Caki2 (cell line): ENCODE results near the gene BPHL. TPM values are rescaled to one million over a fixed set of nuclear protein-coding genes. Genes with fewer than 3 reads are reported as not detected.
A peak's percentile ranks its signal among the peaks of the same experiment; 100 is the strongest.
"Not testable (repeated sequence)": the region's sequence is repeated elsewhere in the genome, so short reads cannot be mapped to it uniquely, and the experiment has no call there.

Source experiments
- DNase-seq: peaks from one replicate; pipeline ENCODE4 v3.0.0-alpha.2; 2015; ENCODE audit warnings: low read depth
- in situ Hi-C: cut with HindIII; loops from 2 replicates; pipeline ENCODE4 v1.10.0; 2016; ENCODE audit warnings: low sequenced_read_pairs, low pct_unique_long_range_greater_than_20kb, mixed read lengths
- total RNA-seq: library from RNA; depleted of rRNA; stranded (reverse); fragments of >200 nt; shearing (Covaris generic); gene quantifications from 2 replicates; pipeline ENCODE4 v1.2.3, GENCODE V29; 2014; ENCODE audit warnings: low replicate concordance

The BPHL gene
- total RNA-seq, 1 experiment from 2014 or later = 35.9 TPM

DNA sequence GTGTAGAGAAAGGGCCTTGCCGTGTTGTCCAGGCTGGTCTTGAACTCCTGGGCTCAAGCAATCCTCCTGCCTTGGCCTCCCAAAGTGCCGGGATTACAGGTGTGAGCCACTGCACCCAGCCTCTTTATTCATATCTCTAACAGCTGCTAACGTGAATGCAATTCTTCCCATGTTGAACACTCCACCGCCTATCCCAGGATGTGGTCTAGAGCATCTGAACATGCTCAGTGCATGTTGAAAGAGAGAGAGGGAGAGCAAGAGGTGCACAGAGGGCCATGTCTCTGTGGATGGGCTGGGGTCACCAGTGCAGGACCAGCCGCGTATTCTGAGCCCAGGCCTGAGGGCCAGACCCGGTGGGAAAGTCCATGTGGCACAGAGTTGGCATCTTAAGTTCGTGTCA, 26.1 kb downstream of the BPHL start:
- in situ Hi-C loops = no loop called here

DNA sequence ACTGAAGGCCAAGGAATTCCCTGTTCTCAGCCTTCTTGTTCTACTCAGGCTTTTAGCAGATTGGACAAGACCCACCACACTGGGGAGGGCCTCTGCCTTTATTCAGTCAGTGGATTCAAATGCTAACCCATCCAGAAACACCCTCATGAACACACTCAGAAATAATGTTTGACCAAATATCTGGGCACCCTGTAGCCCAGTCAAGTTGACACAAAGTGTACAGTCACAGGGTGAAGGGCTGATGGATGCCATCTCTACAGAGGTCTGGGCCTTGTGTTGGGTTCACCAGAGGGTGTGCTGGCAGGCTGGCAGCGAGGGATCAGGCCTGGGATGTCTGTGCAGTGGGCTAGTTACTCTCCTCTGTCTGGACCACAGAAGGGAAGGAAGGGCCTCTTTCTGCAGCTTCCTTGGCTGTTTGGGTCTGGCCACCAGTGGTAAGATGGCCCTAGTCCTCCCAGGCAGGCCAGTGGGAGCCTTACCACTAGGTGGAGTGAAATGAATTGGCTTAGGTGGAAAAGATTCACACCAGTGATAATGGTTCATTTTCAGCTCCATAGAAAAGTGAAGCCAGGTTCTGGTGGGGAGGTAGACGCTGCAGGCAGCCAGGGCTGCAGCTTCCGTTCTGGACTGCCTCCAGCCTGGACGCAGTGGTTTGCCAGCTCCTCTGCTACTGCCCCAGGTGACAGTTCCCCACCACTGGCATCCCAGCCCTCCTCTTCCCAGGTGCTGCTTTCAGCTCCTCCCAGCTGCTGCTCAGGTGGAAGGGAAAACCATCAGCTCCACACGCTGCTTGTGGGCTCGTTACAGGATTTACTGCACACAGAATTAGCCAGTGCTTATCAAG, 29.6 kb downstream of the BPHL start:
- no peak for DNase-seq
- in situ Hi-C loops = no loop called here

More for the DNA sequence above, 26.1 kb downstream of the BPHL start:
- no peak for DNase-seq

- DNase-seq = no peak
- in situ Hi-C loops = no loop called here
These were observed 33.2 kb downstream of the BPHL start for GRCh38 chr6:3151691-3152090.

- in situ Hi-C loops = no loop called here
These were observed 34.2 kb downstream of the BPHL start for GRCh38 chr6:3152689-3153088.

GRCh38 chr6:3155416-3155815, 36.9 kb downstream of the BPHL start:
- DNase-seq, in situ Hi-C loops: not testable (repeated sequence)

More at GRCh38 chr6:3152689-3153088, 34.2 kb downstream of the BPHL start:
- no peak for DNase-seq

GRCh38 chr6:3156184-3157130, 37.9 kb downstream of the BPHL start:
- DNase-seq = peak; percentile 23
- in situ Hi-C loops = not testable (repeated sequence)

DNA sequence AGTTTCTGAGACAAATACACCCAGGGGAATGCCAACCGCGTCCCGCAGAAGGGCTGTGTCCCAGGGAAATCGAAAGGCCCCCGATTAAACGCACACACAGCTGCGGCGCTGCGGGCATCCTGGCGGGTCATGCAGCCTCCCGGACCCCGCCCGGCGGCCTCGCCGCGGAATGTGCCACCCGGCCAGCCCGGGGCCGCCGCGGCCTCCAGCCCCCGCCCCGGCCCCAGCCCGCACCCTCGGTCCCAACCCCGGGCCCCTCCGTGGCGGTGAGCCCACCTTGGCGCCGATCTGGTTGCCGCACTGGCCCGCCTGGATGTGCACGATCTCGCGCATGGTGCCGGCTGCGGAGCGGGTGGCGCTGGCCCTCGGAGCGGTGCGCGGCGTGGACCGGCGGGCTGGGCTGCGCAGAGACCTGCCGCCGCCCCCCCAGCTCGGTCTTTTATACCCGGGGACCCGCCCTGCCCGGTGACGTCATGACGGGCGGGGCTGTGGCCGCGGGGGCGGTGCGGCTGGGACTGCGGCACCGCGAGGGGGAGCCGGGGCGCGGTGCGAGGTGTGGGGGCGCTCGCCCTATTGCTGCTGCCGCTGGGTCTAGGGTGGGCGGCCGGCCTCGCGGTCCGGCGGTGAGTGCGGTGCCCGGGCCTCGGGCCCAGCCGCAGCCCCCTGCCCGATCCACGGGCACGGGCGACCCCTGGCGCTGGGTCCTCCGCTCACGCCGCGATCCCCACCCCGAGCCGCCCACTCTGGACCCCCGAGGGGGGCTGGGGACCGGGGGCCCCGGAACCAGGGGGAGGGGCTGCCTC, 38.8 kb downstream of the BPHL start, which contains the start of gene TUBB2A:
TSS of gene TUBB2A (minus strand) at position 414 of the 803 bp plus-strand sequence. CDS start at position 333, 81 bp downstream.
- DNase-seq = peak; percentile 73
- in situ Hi-C loops = no loop called here

GRCh38 chr6:3159805-3160781, 41.6 kb downstream of the BPHL start:
- DNase-seq = peak; percentile 86
- in situ Hi-C loops = no loop called here

DNA sequence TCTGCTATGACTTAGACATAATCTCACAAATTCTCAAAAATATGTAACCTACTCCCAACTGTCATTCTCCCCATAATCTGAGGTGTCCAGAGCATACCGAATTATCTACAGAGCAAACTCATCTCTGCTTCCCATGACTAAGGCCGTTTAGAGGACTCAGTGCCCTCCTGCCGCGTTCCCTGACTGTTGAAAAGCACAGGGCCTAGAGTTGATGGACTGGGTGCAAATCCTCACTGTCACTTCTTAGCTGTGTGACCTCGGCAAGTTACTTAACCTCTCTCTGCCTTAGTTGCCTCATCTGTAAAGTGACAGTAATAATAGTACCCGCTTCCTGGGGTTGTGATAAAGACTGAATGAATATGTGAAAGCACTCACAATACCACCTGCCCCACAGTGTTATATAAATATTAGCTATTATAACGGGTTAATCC, 43.6 kb downstream of the BPHL start:
- in situ Hi-C loops = no loop called here
- peak; percentile 42 for DNase-seq

GRCh38 chr6:3162565-3163247, 44.2 kb downstream of the BPHL start:
- in situ Hi-C loops = no loop called here
- peak; percentile 87 for DNase-seq

- DNase-seq = peak; percentile 52
- in situ Hi-C loops = no loop called here
These were observed 44.7 kb downstream of the BPHL start for GRCh38 chr6:3163248-3163594.

- in situ Hi-C loops = no loop called here
- no peak for DNase-seq
These were observed 45.9 kb downstream of the BPHL start for GRCh38 chr6:3164388-3164787.

- in situ Hi-C loops = no loop called here
- peak; percentile 35 for DNase-seq
These were observed 47.4 kb downstream of the BPHL start for GRCh38 chr6:3165631-3166534.

DNA sequence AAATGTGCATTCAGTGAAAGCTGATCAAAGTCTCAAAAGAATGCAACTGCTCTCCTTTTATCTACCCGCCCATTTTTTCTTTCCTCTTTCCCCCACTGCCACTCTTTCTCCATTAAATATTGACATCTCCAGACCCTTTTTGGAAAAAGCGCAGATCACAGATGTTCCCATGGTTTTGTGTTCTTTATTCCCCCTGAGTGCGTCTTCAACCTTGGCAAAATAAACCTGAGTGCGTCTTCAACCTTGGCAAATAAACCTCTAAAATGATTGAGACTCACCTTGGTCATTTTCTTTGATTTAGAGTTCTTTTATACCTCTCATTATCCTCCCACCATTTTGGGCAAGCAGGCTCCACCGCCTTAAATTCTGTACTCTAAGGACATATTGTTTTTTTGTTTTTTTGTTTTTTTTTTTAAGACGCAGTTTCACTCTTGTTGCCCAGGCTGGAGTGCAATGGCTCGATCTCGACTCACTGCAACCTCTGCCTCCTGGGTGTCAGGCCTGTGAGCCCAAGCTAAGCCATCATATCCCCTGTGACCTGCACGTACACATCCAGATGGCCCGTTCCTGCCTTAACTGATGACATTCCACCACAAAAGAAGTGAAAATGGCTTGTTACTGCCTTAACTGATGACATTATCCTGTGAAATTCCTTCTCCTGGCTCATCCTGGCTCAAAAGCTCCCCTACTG, 48.2 kb downstream of the BPHL start:
- in situ Hi-C loops, DNase-seq: not testable (repeated sequence)

DNA sequence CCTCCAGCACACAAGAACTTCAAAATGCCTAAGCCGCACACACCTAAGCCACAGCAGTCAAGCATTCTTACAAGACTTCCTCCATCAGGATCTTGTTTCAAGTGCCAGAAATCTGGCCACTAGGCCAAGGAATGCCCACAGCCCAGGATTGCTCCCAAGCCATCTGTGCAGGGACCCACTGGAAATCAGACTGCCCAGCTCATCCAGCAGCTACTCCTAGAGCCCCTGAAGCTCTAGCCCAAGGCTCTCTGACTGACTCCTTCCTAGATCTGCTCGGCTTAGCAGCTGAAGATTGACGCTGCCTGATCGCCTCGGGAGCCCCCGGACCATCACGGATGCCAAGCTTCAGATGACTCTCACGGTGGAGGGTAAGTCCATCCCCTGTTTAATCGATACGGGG, 49.5 kb downstream of the BPHL start:
- DNase-seq, in situ Hi-C loops: not testable (repeated sequence)
